Fibroblast of lung (primary cell): ENCODE data around the gene MAJIN.

Experiments
- CTCF ChIP-seq, 2 donors: IDR thresholded peaks in 1 of 2; conservative IDR thresholded peaks in 1 of 2; 1 replicate in 1 of 2; 2 replicates in 1 of 2; pipeline ENCODE4 v1.5.1; 2011 to 2012; ENCODE audit warnings: low read length in 2 of 2, control low read depth in 1 of 2, inconsistent platforms in 1 of 2, low read depth in 1 of 2, mild to moderate bottlenecking in 1 of 2
- EZH2 ChIP-seq: IDR thresholded peaks from 2 replicates; pipeline ENCODE4 v1.5.1; 2012; ENCODE audit warnings: low read length, control low read depth, mild to moderate bottlenecking; ENCODE audit errors: missing control alignments

DNA sequence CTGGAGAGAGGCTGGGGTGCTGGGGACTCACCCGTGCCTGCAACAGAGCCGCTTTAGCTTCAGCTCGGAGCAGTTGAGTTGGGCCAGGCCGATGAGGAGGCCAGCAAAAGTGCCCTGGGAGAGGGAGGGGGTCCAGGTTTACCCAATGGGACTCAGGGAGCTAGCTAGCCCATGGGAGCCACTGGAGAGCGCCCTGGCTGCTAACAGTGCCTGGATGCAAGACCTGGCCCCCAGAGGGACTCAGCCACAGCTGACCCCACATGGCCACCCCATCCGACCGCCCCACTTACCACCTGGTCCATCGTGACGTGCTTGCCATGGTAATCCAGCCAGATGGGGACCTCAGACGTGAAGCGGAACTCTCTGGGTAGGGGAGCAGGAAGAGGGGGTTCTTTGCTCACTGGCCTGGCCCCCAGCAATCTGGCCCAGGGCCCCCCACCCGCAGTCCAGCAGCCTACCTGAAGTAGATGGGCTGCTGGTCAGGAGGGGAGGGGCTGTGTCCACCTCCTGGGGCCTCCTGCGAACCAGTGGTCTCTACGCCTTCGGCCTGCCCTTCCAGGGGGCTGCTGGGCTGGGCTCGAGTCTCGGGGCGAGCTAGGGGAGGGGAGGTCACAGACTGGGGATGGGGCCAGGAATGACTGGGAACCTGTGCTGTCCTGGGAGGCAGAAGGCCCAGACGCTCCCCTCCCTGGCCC lies 74.4 kb downstream of the MAJIN start:
- TF ChIP-seq EZH2: no peak
- no peak for TF ChIP-seq CTCF (conservative IDR thresholded peaks at IDR 0.05 in 1 of 2, IDR thresholded peaks at IDR 0.05 in 1 of 2; ENCODE audit: low read depth in 1 of 2, low read length in 2 of 2)
